Breast epithelium (tissue), 3 donors: ENCODE measurements around the gene C2orf49.

ENCODE experiments used
- CTCF ChIP-seq, 3 donors: fragments of 450-650 bp; IDR thresholded peaks; one replicate each; pipeline ENCODE4 v1.5.1; 2016 to 2017; ENCODE audit warnings: antibody characterized with exemption in 3 of 3, mild to moderate bottlenecking in 3 of 3, moderate library complexity in 3 of 3
- POLR2A ChIP-seq: fragments of 450-650 bp; IDR thresholded peaks from one replicate; pipeline ENCODE4 v1.6.1; 2016; ENCODE audit warnings: antibody characterized with exemption, mild to moderate bottlenecking, moderate library complexity
- POLR2AphosphoS5 ChIP-seq, 3 donors: sonication (generic); formaldehyde crosslinking; IDR thresholded peaks; one replicate each; pipeline ENCODE4 v1.6.1; 2017; ENCODE audit warnings: antibody characterized with exemption in 3 of 3

GRCh38 chr2:105324101-105324500 lies 13.2 kb upstream of the C2orf49 start:
- TF ChIP-seq POLR2AphosphoS5 (IDR thresholded peaks at IDR 0.05), result no peak
- no peak for TF ChIP-seq CTCF (IDR thresholded peaks at IDR 0.05)
- no peak for TF ChIP-seq POLR2A
